HCT116 (cell line): Measurements from ENCODE around the gene GFM2. TPM values are rescaled to one million over a fixed set of nuclear protein-coding genes. Genes with fewer than 3 reads are reported as not detected.
"Not testable (repeated sequence)": the region's sequence is repeated elsewhere in the genome, so short reads cannot be mapped to it uniquely, and the experiment has no call there.

ENCODE experiments used
- ATAC-seq: fragments of 200-7000 bp; cut with Tn5 transposase; 2 replicates; pipeline ENCODE4 v1.9.1; 2020; ENCODE audit warnings: mild to moderate bottlenecking, moderate library complexity
- BruUV-seq: library from RNA; stranded (reverse); fragments of 400-500 nt; replicated peaks from 2 replicates; lab custom pipeline; 2021; lab: Mats Ljungman, UMichigan
- CTCF ChIA-PET: fragments of 300-600 bp; sonication (Branson Sonifier 250); formaldehyde crosslinking; loops from one replicate; lab custom pipeline; 2021; ENCODE audit warnings: antibody characterized with exemption; lab: Charles Lee
- POLR2A ChIA-PET: fragments of 300-600, 350-600 bp; sonication (Branson Sonifier 250); formaldehyde crosslinking; loops from one replicate; lab custom pipeline; 2021; ENCODE audit warnings: antibody characterized with exemption; lab: Charles Lee
- RAD21 ChIA-PET, 2 experiments: fragments of 300-600 bp; sonication (Branson Sonifier 250); formaldehyde crosslinking; loops; one replicate each; lab custom pipeline; 2023; ENCODE audit warnings: low total read pairs in 2 of 2; ENCODE audit not compliant: uncharacterized antibody in 2 of 2, unreplicated experiment in 2 of 2, low non-redundant PET in 1 of 2; lab: Charles Lee
- DNase-seq: peaks from one replicate; pipeline ENCODE4 v3.0.0-alpha.2; 2010; ENCODE audit warnings: low read depth, low spot score
- H2AFZ ChIP-seq: fragments of 200-600 bp; shearing (Covaris generic), sonication (generic); 2 replicates; pipeline ENCODE4 v1.6.1; 2017; ENCODE audit warnings: low read depth, mixed run types, mixed read lengths, antibody characterized with exemption, low read length; ENCODE audit not compliant: poor library complexity, severe bottlenecking
- H3K27ac ChIP-seq: 2 replicates; pipeline ENCODE4 v1.5.1; 2012; ENCODE audit warnings: low read depth, low read length
- H3K27me3 ChIP-seq: fragments of 200-600 bp; sonication (generic); 2 replicates; pipeline ENCODE4 v1.6.1; 2016; ENCODE audit warnings: mixed run types, low read length, mixed read lengths; ENCODE audit not compliant: insufficient read depth
- H3K36me3 ChIP-seq, 2 experiments: fragments of 200-500 bp in 1 of 2; fragments of 200-600 bp in 1 of 2; sonication (Bioruptor generic) in 1 of 2; sonication (generic) in 1 of 2; 2 replicates each; pipeline versions ENCODE4 v1.5.1 to v1.6.1; 2014 to 2016; ENCODE audit warnings: low read length in 2 of 2, inconsistent platforms in 1 of 2, mixed read lengths in 1 of 2, mixed run types in 1 of 2; ENCODE audit not compliant: insufficient read depth in 2 of 2, control insufficient read depth in 1 of 2
- H3K4me1 ChIP-seq, 2 experiments: fragments of 200-600 bp in 1 of 2; sonication (generic) in 1 of 2; 2 replicates each; pipeline versions ENCODE4 v1.5.1 to v1.6.1; 2012 to 2017; ENCODE audit warnings: low read length in 2 of 2, inconsistent platforms in 1 of 2, mild to moderate bottlenecking in 1 of 2, mixed read lengths in 1 of 2, mixed run types in 1 of 2, moderate library complexity in 1 of 2; ENCODE audit not compliant: insufficient read depth in 2 of 2, control insufficient read depth in 1 of 2
- H3K4me2 ChIP-seq: fragments of 200-600 bp; sonication (generic); 2 replicates; pipeline ENCODE4 v1.6.1; 2017; ENCODE audit warnings: mixed run types, low read length, mixed read lengths
- H3K4me3 ChIP-seq, 2 experiments: fragments of 200-600 bp in 1 of 2; sonication (generic) in 1 of 2; replicated peaks in 1 of 2; 2 replicates each; pipeline ENCODE4 v1.5.1; 2011 to 2016; ENCODE audit warnings: low read length in 2 of 2, control low read depth in 1 of 2, low read depth in 1 of 2, mild to moderate bottlenecking in 1 of 2, mixed read lengths in 1 of 2, mixed run types in 1 of 2
- H3K79me2 ChIP-seq: fragments of 200-600 bp; sonication (generic); 2 replicates; pipeline ENCODE4 v1.6.1; 2017; ENCODE audit warnings: mild to moderate bottlenecking, mixed run types, low read length, moderate library complexity, mixed read lengths; ENCODE audit not compliant: insufficient read depth
- H3K9ac ChIP-seq: fragments of 200-600 bp; sonication (generic); 2 replicates; pipeline ENCODE4 v1.6.1; 2016; ENCODE audit warnings: low read length, mixed read lengths
- H3K9me2 ChIP-seq: fragments of 200-600 bp; sonication (generic), shearing (Covaris generic); 2 replicates; pipeline ENCODE4 v1.6.1; 2017; ENCODE audit warnings: mixed run types, mild to moderate bottlenecking, moderate library complexity; ENCODE audit not compliant: insufficient read depth
- H3K9me3 ChIP-seq, 2 experiments: fragments of 200-500 bp in 1 of 2; fragments of 200-600 bp in 1 of 2; sonication (Bioruptor generic) in 1 of 2; sonication (generic) in 1 of 2; 2 replicates each; pipeline ENCODE4 v1.6.1; 2014 to 2017; ENCODE audit warnings: low read length in 2 of 2, mixed read lengths in 2 of 2, inconsistent platforms in 1 of 2, low read depth in 1 of 2, mild to moderate bottlenecking in 1 of 2, mixed run types in 1 of 2, moderate library complexity in 1 of 2; ENCODE audit not compliant: control insufficient read depth in 1 of 2, insufficient read depth in 1 of 2
- H4K20me1 ChIP-seq: fragments of 200-600 bp; sonication (generic), shearing (Covaris generic); 2 replicates; pipeline ENCODE4 v1.6.1; 2017; ENCODE audit warnings: mixed run types, mild to moderate bottlenecking, moderate library complexity; ENCODE audit not compliant: insufficient read depth
- ELF1 ChIP-seq: IDR thresholded peaks from 2 replicates; pipeline ENCODE4 v1.6.1; 2012; ENCODE audit warnings: low read depth, borderline replicate concordance
- EZH2 ChIP-seq: fragments of 200-600 bp; sonication (generic); IDR thresholded peaks from 2 replicates; pipeline ENCODE4 v1.6.1; 2017; ENCODE audit warnings: antibody characterized with exemption, mixed run types
- JUND ChIP-seq: IDR thresholded peaks from 2 replicates; pipeline ENCODE4 v1.6.1; 2012
- POLR2A ChIP-seq: IDR thresholded peaks from 2 replicates; pipeline ENCODE4 v1.7.0; 2011; ENCODE audit warnings: borderline replicate concordance; ENCODE audit not compliant: insufficient read depth, insufficient read length; ENCODE audit errors: extremely low read depth
- RAD21 ChIP-seq: IDR thresholded peaks from 2 replicates; pipeline ENCODE4 v1.6.1; 2012; ENCODE audit warnings: low read depth, mild to moderate bottlenecking
- SRF ChIP-seq: IDR thresholded peaks from 2 replicates; pipeline ENCODE4 v1.6.1; 2012; ENCODE audit warnings: low read depth
- intact Hi-C: fragments of 100-400 bp; cut with micrococcal nuclease; formaldehyde crosslinking; loops from 2 replicates; pipeline ENCODE4 v1.10.0; 2022
- total RNA-seq: library from RNA; stranded (reverse); gene quantifications from one replicate; pipeline ENCODE4 v1.2.1, GENCODE V29; 2021; ENCODE audit not compliant: unreplicated experiment
- TF ChIP-seq, protein P1 (sequence below), 3 experiments: fragments of 200-600 bp in 1 of 3; sonication (generic) in 1 of 3; IDR thresholded peaks in 2 of 3; conservative IDR thresholded peaks in 1 of 3; 2 replicates each; pipeline ENCODE4 v1.5.1; 2012 to 2017; ENCODE audit warnings: low read depth in 2 of 3, low read length in 2 of 3, antibody characterized with exemption in 1 of 3, borderline replicate concordance in 1 of 3, control low read depth in 1 of 3, mild to moderate bottlenecking in 1 of 3, mixed read lengths in 1 of 3, mixed run types in 1 of 3, moderate library complexity in 1 of 3; ENCODE audit not compliant: insufficient read depth in 1 of 3

The GFM2 gene
- total RNA-seq, 1 experiment from 2014 or later = 25.0 TPM

DNA sequence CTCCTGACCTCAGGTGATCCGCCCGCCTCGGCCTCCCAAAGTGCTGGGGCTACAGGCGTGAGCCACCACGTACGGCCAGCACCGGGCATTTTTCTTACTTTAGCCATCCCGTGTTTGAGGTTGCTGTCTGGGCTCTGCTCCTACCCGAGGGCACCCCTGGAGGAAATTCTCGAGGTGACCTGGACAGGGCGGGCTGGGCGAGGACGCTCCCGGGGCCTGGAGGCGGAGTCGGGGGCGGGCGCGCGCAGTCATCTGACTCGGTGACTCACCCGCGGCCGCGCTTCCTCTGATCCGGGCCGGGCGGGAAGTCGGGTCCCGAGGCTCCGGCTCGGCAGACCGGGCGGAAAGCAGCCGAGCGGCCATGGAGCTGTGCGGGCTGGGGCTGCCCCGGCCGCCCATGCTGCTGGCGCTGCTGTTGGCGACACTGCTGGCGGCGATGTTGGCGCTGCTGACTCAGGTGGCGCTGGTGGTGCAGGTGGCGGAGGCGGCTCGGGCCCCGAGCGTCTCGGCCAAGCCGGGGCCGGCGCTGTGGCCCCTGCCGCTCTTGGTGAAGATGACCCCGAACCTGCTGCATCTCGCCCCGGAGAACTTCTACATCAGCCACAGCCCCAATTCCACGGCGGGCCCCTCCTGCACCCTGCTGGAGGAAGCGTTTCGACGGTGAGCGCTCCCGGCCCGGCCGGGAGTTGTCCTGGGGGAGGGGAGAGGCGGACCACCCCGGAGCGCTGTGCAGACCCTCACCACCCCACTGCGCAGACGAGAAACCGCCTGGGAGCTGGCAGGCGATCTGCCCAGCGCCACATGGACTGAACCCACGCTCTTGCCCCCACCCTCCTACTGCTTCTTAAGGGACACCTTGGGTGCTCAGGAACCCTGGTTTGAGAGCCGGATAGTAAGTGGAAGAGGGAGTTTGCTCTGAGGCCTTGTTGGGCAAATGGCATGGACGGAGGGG lies 81.7 kb downstream of the GFM2 start, which contains the start of gene HEXB (continued):
- TF ChIP-seq, protein P1, sequence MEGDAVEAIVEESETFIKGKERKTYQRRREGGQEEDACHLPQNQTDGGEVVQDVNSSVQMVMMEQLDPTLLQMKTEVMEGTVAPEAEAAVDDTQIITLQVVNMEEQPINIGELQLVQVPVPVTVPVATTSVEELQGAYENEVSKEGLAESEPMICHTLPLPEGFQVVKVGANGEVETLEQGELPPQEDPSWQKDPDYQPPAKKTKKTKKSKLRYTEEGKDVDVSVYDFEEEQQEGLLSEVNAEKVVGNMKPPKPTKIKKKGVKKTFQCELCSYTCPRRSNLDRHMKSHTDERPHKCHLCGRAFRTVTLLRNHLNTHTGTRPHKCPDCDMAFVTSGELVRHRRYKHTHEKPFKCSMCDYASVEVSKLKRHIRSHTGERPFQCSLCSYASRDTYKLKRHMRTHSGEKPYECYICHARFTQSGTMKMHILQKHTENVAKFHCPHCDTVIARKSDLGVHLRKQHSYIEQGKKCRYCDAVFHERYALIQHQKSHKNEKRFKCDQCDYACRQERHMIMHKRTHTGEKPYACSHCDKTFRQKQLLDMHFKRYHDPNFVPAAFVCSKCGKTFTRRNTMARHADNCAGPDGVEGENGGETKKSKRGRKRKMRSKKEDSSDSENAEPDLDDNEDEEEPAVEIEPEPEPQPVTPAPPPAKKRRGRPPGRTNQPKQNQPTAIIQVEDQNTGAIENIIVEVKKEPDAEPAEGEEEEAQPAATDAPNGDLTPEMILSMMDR (IDR thresholded peaks at IDR 0.05 in 2 of 3, conservative IDR thresholded peaks at IDR 0.05 in 1 of 3; ENCODE audit: borderline replicate concordance in 1 of 3, insufficient read depth in 1 of 3, low read depth in 2 of 3, low read length in 2 of 3) = no peak
- TF ChIP-seq POLR2A (no peak), ELF1 (no peak), SRF (no peak)

DNA sequence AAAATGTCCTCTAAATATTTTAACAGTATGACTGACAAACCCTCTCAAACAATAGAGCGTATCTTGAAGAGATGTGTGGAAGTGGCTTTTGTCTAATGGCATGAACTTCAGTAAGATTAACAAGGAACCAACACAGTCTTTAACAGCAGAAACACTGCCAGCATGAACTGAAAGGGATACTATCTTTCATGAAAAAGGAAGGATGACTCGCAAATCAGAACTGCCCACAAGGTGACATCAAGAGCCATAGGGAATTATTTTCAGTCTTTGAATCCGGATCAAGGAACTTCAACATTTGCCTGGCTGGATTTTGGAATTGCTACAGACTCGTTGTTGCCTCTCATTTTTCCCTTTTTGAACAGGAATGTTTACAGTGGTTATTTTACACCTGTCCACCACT lies 87.0 kb downstream of the GFM2 start:
- ChIA-PET CTCF (no interaction called here), RAD21 (no interaction called here), POLR2A (no interaction called here)
- H3K79me2 ChIP-seq = no peaks in the 10 kb centered on the region
- no peak overlapping the region for H3K9ac ChIP-seq
- H3K4me1 ChIP-seq = peaks cover 0 to 11% of the 10 kb centered on the region in 2 experiments; a peak in 2 of 4 replicates
- H3K9me2 ChIP-seq = no peaks in the 10 kb centered on the region
- peak overlapping the region; percentile 19 for H2AFZ ChIP-seq
- no peak overlapping the region for H3K4me3 ChIP-seq
- no peak overlapping the region for H3K27ac ChIP-seq
- intact Hi-C loops = loop anchor here (10.0 kb wide), 1 partner anchor 1575 kb away; no protein-coding TSS in a partner anchor
- no peaks in the 10 kb centered on the region for H4K20me1 ChIP-seq
- DNase-seq (no peak), ATAC-seq (no peak)
- H3K27me3 ChIP-seq = no peaks in the 10 kb centered on the region
- no peaks in the 10 kb centered on the region for H3K36me3 ChIP-seq
- H3K9me3 ChIP-seq = no peaks in the 10 kb centered on the region
- H3K4me2 ChIP-seq = peak overlapping the region; percentile 26; the same call in 1 of the 2 replicates
- BruUV-seq = no TSS peak
- TF ChIP-seq RAD21 = peak; percentile 4; the same call in 1 of the 2 replicates
- no peak for TF ChIP-seq EZH2
- no peak for TF ChIP-seq JUND

DNA sequence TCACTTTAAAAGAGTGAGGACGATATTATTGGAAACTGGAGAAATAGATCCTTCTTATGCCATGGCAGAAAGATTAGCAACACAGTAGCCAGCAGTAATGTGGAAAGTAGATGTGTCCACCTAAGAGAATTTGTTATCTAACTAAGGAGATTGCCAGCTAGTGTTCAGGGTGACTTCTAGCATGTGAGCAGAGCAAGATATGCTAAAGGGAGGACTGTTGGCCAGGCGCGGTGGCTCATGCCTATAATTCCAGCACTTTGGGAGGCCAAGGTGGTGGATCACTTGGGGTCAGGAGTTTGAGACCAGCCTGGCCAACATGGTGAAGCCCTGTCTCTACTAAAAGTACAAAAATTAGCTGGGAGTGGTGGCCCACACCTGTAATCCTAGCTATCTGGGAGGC lies 87.6 kb downstream of the GFM2 start:
- H3K36me3 ChIP-seq, H2AFZ ChIP-seq, H3K27ac ChIP-seq, BruUV-seq, H3K79me2 ChIP-seq, CTCF ChIA-PET, RAD21 ChIA-PET, H4K20me1 ChIP-seq, H3K4me2 ChIP-seq, H3K9ac ChIP-seq, H3K9me3 ChIP-seq, H3K4me3 ChIP-seq, DNase-seq, ATAC-seq, H3K4me1 ChIP-seq, H3K9me2 ChIP-seq, H3K27me3 ChIP-seq: not testable (repeated sequence)
- intact Hi-C loops = loop anchor here (10.0 kb wide), 1 partner anchor 1576 kb away; no protein-coding TSS in a partner anchor
- POLR2A ChIA-PET = interaction anchor here (0.7 kb wide), 1 partner anchor 247 kb away, joined by 6 read pairs; no protein-coding TSS in a partner anchor

DNA sequence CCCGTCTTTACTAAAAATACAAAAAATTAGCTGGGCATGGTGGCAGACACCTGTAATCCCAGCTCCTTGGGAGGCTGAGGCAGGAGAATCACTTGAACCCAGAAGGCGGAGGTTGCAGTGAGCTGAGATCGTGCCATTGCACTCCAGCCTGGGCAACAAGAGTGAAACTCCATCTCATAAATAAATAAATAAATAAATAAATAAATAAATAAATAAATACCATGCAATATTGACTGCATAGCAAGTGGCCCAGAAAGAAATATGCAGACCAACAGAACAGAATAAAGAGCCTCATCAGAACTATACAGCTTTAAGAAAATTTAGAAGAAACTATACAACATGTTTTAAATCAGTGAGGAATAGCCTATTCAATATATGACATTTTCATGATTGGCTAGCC lies 88.8 kb downstream of the GFM2 start:
- H4K20me1 ChIP-seq, CTCF ChIA-PET, RAD21 ChIA-PET, H3K4me2 ChIP-seq, ATAC-seq, H3K79me2 ChIP-seq, H3K4me3 ChIP-seq, H3K27me3 ChIP-seq, H3K4me1 ChIP-seq, H3K36me3 ChIP-seq, POLR2A ChIA-PET, H3K9ac ChIP-seq, H2AFZ ChIP-seq, H3K27ac ChIP-seq, H3K9me3 ChIP-seq, H3K9me2 ChIP-seq, BruUV-seq, DNase-seq: not testable (repeated sequence)
- intact Hi-C loops = loop anchor here (10.0 kb wide), 1 partner anchor 1577 kb away; no protein-coding TSS in a partner anchor
